Testis (tissue), 2 donors: ENCODE measurements around the gene CALM3.

Experiments used
- CTCF ChIP-seq, 3 experiments: fragments of 450-650 bp in 2 of 3; fragments of 200-600 bp in 1 of 3; sonication (generic) in 1 of 3; IDR thresholded peaks; one replicate each; pipeline ENCODE4 v1.5.1; 2016 to 2019; ENCODE audit warnings: antibody characterized with exemption in 3 of 3, mild to moderate bottlenecking in 2 of 3, moderate library complexity in 1 of 3
- POLR2A ChIP-seq: fragments of 450-650 bp; IDR thresholded peaks from one replicate; pipeline ENCODE4 v1.6.1; 2017; ENCODE audit warnings: antibody characterized with exemption, mild to moderate bottlenecking, moderate library complexity

GRCh38 chr19:46637224-46637623 is 36.1 kb downstream of the CALM3 start:
- TF ChIP-seq CTCF (IDR thresholded peaks at IDR 0.05) (no peak), POLR2A (no peak)
